A549 (cell line): Measurements from ENCODE around the gene MICOS13. TPM values are rescaled to one million over a fixed set of nuclear protein-coding genes. Genes with fewer than 3 reads are reported as not detected.

Source experiments
- ATAC-seq, 2 experiments: fragments of 200-7000 bp in 1 of 2; fragments of >200 bp in 1 of 2; cut with Nextera tagmentation in 1 of 2; cut with Tn5 transposase in 1 of 2; 3 replicates each; pipeline versions ENCODE4 v1.8.0 to v1.9.1; 2018 to 2020; ENCODE audit warnings: mild to moderate bottlenecking in 1 of 2, moderate library complexity in 1 of 2
- CTCF ChIA-PET: fragments of 300-600 bp; sonication (Branson Sonifier 250); formaldehyde crosslinking; extraction: SDS; loops from one replicate; lab custom pipeline; 2021; ENCODE audit warnings: antibody characterized with exemption, inconsistent platforms; lab: Yijun Ruan, JAX
- POLR2A ChIA-PET: fragments of 350-600 bp; formaldehyde crosslinking; extraction: SDS; loops from one replicate; lab custom pipeline; 2021; ENCODE audit warnings: antibody characterized with exemption, inconsistent platforms; lab: Yijun Ruan, JAX
- DNase-seq, 2 experiments: peaks; one replicate each; pipeline versions ENCODE4 v3.0.0 to v3.0.0-alpha.2; 2011 to 2016; ENCODE audit warnings: low read depth in 1 of 2, low spot score in 1 of 2
- FAIRE-seq: peaks from 2 replicates; lab custom pipeline; 2011; peaks lifted over from hg19 to GRCh38; lab: Jason Lieb, UNC
- H3K27ac ChIP-seq, 2 experiments: fragments of >200 bp; sonication (Bioruptor Twin); formaldehyde crosslinking; 3 replicates each; pipeline ENCODE4 v1.5.1; 2016 to 2017
- H3K4me1 ChIP-seq: fragments of >200 bp; sonication (Bioruptor Twin); formaldehyde crosslinking; 3 replicates; pipeline ENCODE4 v1.6.1; 2016
- H3K4me2 ChIP-seq: fragments of >200 bp; sonication (Bioruptor Twin); formaldehyde crosslinking; 3 replicates; pipeline ENCODE4 v1.6.1; 2016
- H3K4me3 ChIP-seq: fragments of >200 bp; sonication (Bioruptor Twin); formaldehyde crosslinking; 3 replicates; pipeline ENCODE4 v1.5.1; 2016
- H3K9me3 ChIP-seq: fragments of >200 bp; sonication (Bioruptor Twin); formaldehyde crosslinking; 3 replicates; pipeline ENCODE4 v1.6.1; 2016
- CBX2 ChIP-seq: fragments of 200-600 bp; sonication (generic); IDR thresholded peaks from 2 replicates; pipeline ENCODE4 v1.6.1; 2016; ENCODE audit warnings: low read depth, mild to moderate bottlenecking, borderline replicate concordance
- CEBPB ChIP-seq, 2 experiments: fragments of >200 bp in 1 of 2; sonication (Bioruptor Twin) in 1 of 2; formaldehyde crosslinking in 1 of 2; IDR thresholded peaks; 2 replicates each; pipeline ENCODE4 v1.6.1; 2012 to 2016
- CHD2 ChIP-seq: fragments of 150-350 bp; IDR thresholded peaks from 2 replicates; pipeline ENCODE4 v1.6.1; 2014; ENCODE audit warnings: low read length; ENCODE audit not compliant: partially characterized antibody
- EP300 ChIP-seq, 2 experiments: fragments of >200 bp; sonication (Bioruptor Twin); formaldehyde crosslinking; IDR thresholded peaks; 2 replicates in 1 of 2; 3 replicates in 1 of 2; pipeline ENCODE4 v1.6.1; 2016 to 2017
- ESRRA ChIP-seq: fragments of 150-350 bp; IDR thresholded peaks from 2 replicates; pipeline ENCODE4 v1.6.1; 2014; ENCODE audit warnings: mild to moderate bottlenecking, low read length, borderline replicate concordance
- FOSL2 ChIP-seq, 2 experiments: fragments of 450-650 bp in 1 of 2; fragments of >200 bp in 1 of 2; sonication (Bioruptor Twin) in 1 of 2; formaldehyde crosslinking; IDR thresholded peaks; 2 replicates each; pipeline versions ENCODE4 v1.5.0 to v1.6.1; 2016 to 2020; ENCODE audit warnings: mild to moderate bottlenecking in 1 of 2, moderate library complexity in 1 of 2
- FOXS1 ChIP-seq: fragments of 250-450 bp; sonication (Bioruptor Pico); IDR thresholded peaks from 2 replicates; pipeline ENCODE4 v1.5.0; 2020; ENCODE audit warnings: mild to moderate bottlenecking, moderate library complexity
- GATA3 ChIP-seq: IDR thresholded peaks from 2 replicates; pipeline ENCODE4 v1.6.1; 2012; ENCODE audit warnings: borderline replicate concordance
- HDAC2 ChIP-seq: fragments of 200-600 bp; sonication (generic); IDR thresholded peaks from 2 replicates; pipeline ENCODE4 v1.6.1; 2016
- HOXA7 ChIP-seq: fragments of 250-450 bp; sonication (Bioruptor Pico); IDR thresholded peaks from 2 replicates; pipeline ENCODE4 v1.5.0; 2020; ENCODE audit warnings: mild to moderate bottlenecking, moderate library complexity
- HOXB13 ChIP-seq: fragments of 250-450 bp; sonication (Bioruptor Pico); IDR thresholded peaks from 2 replicates; pipeline ENCODE4 v1.5.0; 2020; ENCODE audit warnings: low read depth, mild to moderate bottlenecking, moderate library complexity
- JUNB ChIP-seq: fragments of >200 bp; sonication (Bioruptor Twin); formaldehyde crosslinking; IDR thresholded peaks from 2 replicates; pipeline ENCODE4 v1.6.1; 2016
- KDM1A ChIP-seq: fragments of 200-600 bp; sonication (generic); IDR thresholded peaks from 2 replicates; pipeline ENCODE4 v1.6.1; 2016; ENCODE audit warnings: low read depth, mild to moderate bottlenecking
- KDM5A ChIP-seq: fragments of 200-600 bp; sonication (generic); IDR thresholded peaks from 2 replicates; pipeline ENCODE4 v1.6.1; 2016; ENCODE audit warnings: antibody characterized with exemption, mild to moderate bottlenecking
- MAFK ChIP-seq: fragments of 450-650 bp; IDR thresholded peaks from 2 replicates; pipeline ENCODE4 v1.6.1; 2014; ENCODE audit not compliant: partially characterized antibody
- MAZ ChIP-seq: fragments of 150-350 bp; IDR thresholded peaks from 2 replicates; pipeline ENCODE4 v1.6.1; 2014; ENCODE audit warnings: antibody characterized with exemption, low read depth, low read length, borderline replicate concordance
- NFE2L2 ChIP-seq: fragments of 150-350 bp; conservative IDR thresholded peaks from 2 replicates; pipeline ENCODE4 v1.6.1; 2014; ENCODE audit warnings: low read length
- NPAS2 ChIP-seq: fragments of 250-450 bp; sonication (Bioruptor Pico); IDR thresholded peaks from 2 replicates; pipeline ENCODE4 v1.8.0; 2022; ENCODE audit warnings: mild to moderate bottlenecking, moderate library complexity, borderline replicate concordance
- PHF8 ChIP-seq: fragments of 200-600 bp; sonication (generic); IDR thresholded peaks from 2 replicates; pipeline ENCODE4 v1.6.1; 2016; ENCODE audit warnings: low read depth, mild to moderate bottlenecking, antibody characterized with exemption, moderate library complexity, borderline replicate concordance
- POLR2A ChIP-seq: IDR thresholded peaks from 2 replicates; pipeline ENCODE4 v1.6.1; 2012; ENCODE audit warnings: mild to moderate bottlenecking, low read length
- RAD21 ChIP-seq, 2 experiments: fragments of >200 bp in 1 of 2; sonication (Bioruptor Twin) in 1 of 2; formaldehyde crosslinking in 1 of 2; IDR thresholded peaks in 1 of 2; conservative IDR thresholded peaks in 1 of 2; 2 replicates in 1 of 2; 3 replicates in 1 of 2; pipeline ENCODE4 v1.6.1; 2012 to 2018; ENCODE audit warnings: inconsistent platforms in 1 of 2
- RARB ChIP-seq: fragments of 250-450 bp; sonication (Bioruptor Pico); IDR thresholded peaks from 2 replicates; pipeline ENCODE4 v1.8.0; 2021; ENCODE audit warnings: mild to moderate bottlenecking, moderate library complexity
- RFX5 ChIP-seq: fragments of 450-650 bp; IDR thresholded peaks from 2 replicates; pipeline ENCODE4 v1.7.1; 2014; ENCODE audit warnings: antibody characterized with exemption, mild to moderate bottlenecking, moderate library complexity
- SMC3 ChIP-seq: fragments of >200 bp; sonication (Bioruptor Twin); formaldehyde crosslinking; IDR thresholded peaks from 3 replicates; pipeline ENCODE4 v1.6.1; 2018; ENCODE audit warnings: inconsistent platforms
- TFCP2L1 ChIP-seq: fragments of 250-450 bp; sonication (Bioruptor Pico); IDR thresholded peaks from 2 replicates; pipeline ENCODE4 v1.5.0; 2021; ENCODE audit warnings: mild to moderate bottlenecking
- TP53 ChIP-seq: fragments of 250-450 bp; sonication (Bioruptor Pico); IDR thresholded peaks from 2 replicates; pipeline ENCODE4 v1.5.0; 2021; ENCODE audit warnings: mild to moderate bottlenecking, moderate library complexity
- ZC3H11A ChIP-seq: fragments of 450-650 bp; IDR thresholded peaks from 2 replicates; pipeline ENCODE4 v1.6.1; 2014; ENCODE audit warnings: antibody characterized with exemption, mild to moderate bottlenecking
- ZSCAN20 ChIP-seq: fragments of 250-450 bp; sonication (Bioruptor Pico); IDR thresholded peaks from 2 replicates; pipeline ENCODE4 v1.8.0; 2022; ENCODE audit warnings: mild to moderate bottlenecking, moderate library complexity
- WGBS: methylation state at CpG from one replicate; pipeline ENCODE4 v1.1.6; 2017; ENCODE audit errors: missing lambda C conversion rate; 5-methylcytosine and 5-hydroxymethylcytosine counted together
- polyA plus RNA-seq, 4 experiments: library from polyadenylated mRNA; depleted of rRNA in 3 of 4; stranded (reverse); fragments of >200 nt; fragmentation: RNase III in 1 of 4; extraction: RNeasy Plus Mini Kit Qiagen cat#74134 plus additional on column Dnase treatment in 1 of 4; gene quantifications; 2 replicates in 3 of 4; 3 replicates in 1 of 4; pipeline ENCODE4 v1.2.3, GENCODE V29; 2011 to 2017
- TF ChIP-seq, protein P1 (sequence below): fragments of 250-450 bp; sonication (Bioruptor Pico); IDR thresholded peaks from 2 replicates; pipeline ENCODE4 v1.5.0; 2020; ENCODE audit warnings: low read depth, mild to moderate bottlenecking, moderate library complexity
- TF ChIP-seq, protein P2 (sequence below): fragments of 450-650 bp; IDR thresholded peaks from 2 replicates; pipeline ENCODE4 v1.6.1; 2014; ENCODE audit warnings: antibody characterized with exemption

The MICOS13 gene
- polyA plus RNA-seq, 2 of the 4 experiments (the other 2 are of a cell fraction): 20.5 to 48.8 TPM

DNA sequence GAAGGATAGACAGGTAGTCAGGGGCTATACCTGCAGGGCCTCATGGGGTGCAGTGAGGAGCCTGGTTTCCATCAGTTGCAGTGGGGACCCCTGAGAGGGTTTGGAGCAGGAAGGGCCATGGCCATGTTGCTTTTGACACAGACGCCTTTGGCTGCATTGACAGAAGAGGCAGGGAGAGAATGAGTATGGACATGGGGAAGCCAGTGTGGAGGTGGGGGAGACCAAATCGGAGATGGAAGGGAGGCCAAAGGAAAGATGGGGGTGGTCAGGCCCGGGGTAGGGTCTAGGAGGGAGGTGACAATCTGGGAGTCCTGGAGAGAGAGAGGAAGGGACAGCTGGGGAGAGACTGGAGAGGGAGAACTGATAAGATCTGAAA lies 1.8 kb upstream of the MICOS13 start:
- Histone ChIP-seq H3K27ac (no peak overlapping the region), H3K4me3 (no peak overlapping the region), H3K4me2 (no peak overlapping the region), H3K4me1 (peaks cover 9% of the 10 kb centered on the region; the same call in 1 of the 3 replicates), H3K9me3 (no peaks in the 10 kb centered on the region)
- CTCF ChIA-PET: interaction anchor here (0.8 to 1.9 kb wide), 2 partner anchors 8 to 38 kb away, joined by 4 read pairs; partner anchors contain the start of genes LONP1 and RPL36
- no peak for TF ChIP-seq ZSCAN20 (CRISPR knock-in tag)
- TF ChIP-seq ZC3H11A: no peak
- no peak for TF ChIP-seq JUNB
- TF ChIP-seq CEBPB (IDR thresholded peaks at IDR 0.05): no peak
- TF ChIP-seq HOXA7: no peak
- no peak for TF ChIP-seq FOXS1 (CRISPR knock-in tag)
- no peak for TF ChIP-seq RARB (CRISPR knock-in tag)
- TF ChIP-seq RAD21 (conservative IDR thresholded peaks at IDR 0.05 in 1 of 2, IDR thresholded peaks at IDR 0.05 in 1 of 2): no peak
- no peak for TF ChIP-seq HDAC2
- TF ChIP-seq GATA3: no peak
- TF ChIP-seq, protein P1, sequence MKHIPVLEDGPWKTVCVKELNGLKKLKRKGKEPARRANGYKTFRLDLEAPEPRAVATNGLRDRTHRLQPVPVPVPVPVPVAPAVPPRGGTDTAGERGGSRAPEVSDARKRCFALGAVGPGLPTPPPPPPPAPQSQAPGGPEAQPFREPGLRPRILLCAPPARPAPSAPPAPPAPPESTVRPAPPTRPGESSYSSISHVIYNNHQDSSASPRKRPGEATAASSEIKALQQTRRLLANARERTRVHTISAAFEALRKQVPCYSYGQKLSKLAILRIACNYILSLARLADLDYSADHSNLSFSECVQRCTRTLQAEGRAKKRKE (CRISPR knock-in tag): no peak
- TF ChIP-seq SMC3: no peak
- no peak for TF ChIP-seq KDM1A
- TF ChIP-seq CHD2: no peak
- no peak for TF ChIP-seq TP53 (CRISPR knock-in tag)
- TF ChIP-seq ESRRA: no peak
- no peak for TF ChIP-seq HOXB13
- DNase-seq: no peak
- FAIRE-seq: no peak
- POLR2A ChIA-PET: interaction anchor here (0.6 kb wide), 1 partner anchor 22 kb away, joined by 4 read pairs; no protein-coding TSS in a partner anchor
- ATAC-seq: no peak
- 50% methylated on average over 3 of the region's 3 CpGs for WGBS

DNA sequence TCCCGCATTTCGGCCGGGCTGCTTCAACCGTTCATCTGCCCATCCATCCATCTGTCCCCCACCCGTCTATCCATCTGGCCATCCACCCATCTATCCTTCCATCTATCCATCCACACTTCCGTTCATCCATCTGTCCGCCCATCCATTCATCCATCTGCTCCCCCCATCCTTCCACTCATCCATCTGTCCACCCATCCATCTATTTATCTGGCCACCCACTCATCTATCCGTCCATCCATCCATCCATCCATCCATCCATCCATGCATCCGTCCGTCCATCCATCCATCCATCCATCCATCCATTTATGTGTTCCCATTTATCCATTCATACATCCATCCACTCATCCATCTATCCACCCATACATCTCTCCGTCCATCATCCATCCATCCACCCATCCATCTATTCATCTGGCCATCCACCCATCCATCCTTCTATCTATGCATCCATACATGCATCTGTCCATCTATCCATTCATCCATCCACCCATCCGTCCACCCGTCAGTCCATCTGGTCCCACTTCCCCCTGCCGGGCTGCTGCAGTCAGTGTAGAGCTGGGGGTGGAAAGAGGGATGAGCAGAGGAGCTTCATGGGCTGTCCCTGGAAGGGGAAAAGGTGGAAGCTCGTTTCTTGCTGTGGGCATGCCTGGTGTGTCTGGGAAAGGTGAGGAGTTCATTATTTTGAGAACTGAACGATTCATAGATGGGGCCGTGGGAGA lies 1.2 kb upstream of the MICOS13 start:
- Histone ChIP-seq H3K4me3 (peak overlapping the region; percentile 76), H3K4me1 (peaks cover 9% of the 10 kb centered on the region; the same call in 1 of the 3 replicates), H3K27ac (peak overlapping the region; percentile 88 to 95; a peak in 4 of 6 replicates), H3K9me3 (no peaks in the 10 kb centered on the region), H3K4me2 (peak overlapping the region; percentile 91)
- ChIA-PET CTCF (interaction anchor here (0.8 to 1.9 kb wide), 2 partner anchors 8 to 38 kb away, joined by 4 read pairs; partner anchors contain the start of genes LONP1 and RPL36), POLR2A (no interaction called here)
- no peak for FAIRE-seq
- WGBS: 80% methylated on average over 17 of the region's 17 CpGs
- no peak for TF ChIP-seq FOSL2 (IDR thresholded peaks at IDR 0.05)
- TF ChIP-seq FOSL2 (CRISPR knock-in tag; IDR thresholded peaks at IDR 0.05): no peak
- TF ChIP-seq RFX5: no peak
- TF ChIP-seq, protein P2, sequence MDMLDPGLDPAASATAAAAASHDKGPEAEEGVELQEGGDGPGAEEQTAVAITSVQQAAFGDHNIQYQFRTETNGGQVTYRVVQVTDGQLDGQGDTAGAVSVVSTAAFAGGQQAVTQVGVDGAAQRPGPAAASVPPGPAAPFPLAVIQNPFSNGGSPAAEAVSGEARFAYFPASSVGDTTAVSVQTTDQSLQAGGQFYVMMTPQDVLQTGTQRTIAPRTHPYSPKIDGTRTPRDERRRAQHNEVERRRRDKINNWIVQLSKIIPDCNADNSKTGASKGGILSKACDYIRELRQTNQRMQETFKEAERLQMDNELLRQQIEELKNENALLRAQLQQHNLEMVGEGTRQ: no peak
- TF ChIP-seq, protein P1 (CRISPR knock-in tag): no peak
- TF ChIP-seq CBX2: no peak
- TF ChIP-seq EP300 (IDR thresholded peaks at IDR 0.05): no peak
- no peak for TF ChIP-seq HOXB13
- TF ChIP-seq MAZ: no peak
- no peak for TF ChIP-seq NFE2L2
- TF ChIP-seq TFCP2L1 (CRISPR knock-in tag): no peak
- TF ChIP-seq POLR2A: no peak
- no peak for TF ChIP-seq PHF8
- TF ChIP-seq MAFK: no peak
- no peak for TF ChIP-seq KDM5A
- no peak for TF ChIP-seq HOXA7
- TF ChIP-seq NPAS2 (CRISPR knock-in tag): no peak
- DNase-seq: no peak
- no peak for ATAC-seq
